SIG-M5 treated with dmso at 0.1 percent for 504 hours (cell line): ENCODE measurements around the gene CLTRN.
A peak's percentile ranks its signal among the peaks of the same experiment; 100 is the strongest.
"Not testable (repeated sequence)": the region's sequence is repeated elsewhere in the genome, so short reads cannot be mapped to it uniquely, and the experiment has no call there.

Experiments used
- DNase-seq: peaks from one replicate; lab custom pipeline; 2025; ENCODE audit not compliant: unreplicated experiment; lab: John Stamatoyannopoulos, UW

The CLTRN gene

DNA sequence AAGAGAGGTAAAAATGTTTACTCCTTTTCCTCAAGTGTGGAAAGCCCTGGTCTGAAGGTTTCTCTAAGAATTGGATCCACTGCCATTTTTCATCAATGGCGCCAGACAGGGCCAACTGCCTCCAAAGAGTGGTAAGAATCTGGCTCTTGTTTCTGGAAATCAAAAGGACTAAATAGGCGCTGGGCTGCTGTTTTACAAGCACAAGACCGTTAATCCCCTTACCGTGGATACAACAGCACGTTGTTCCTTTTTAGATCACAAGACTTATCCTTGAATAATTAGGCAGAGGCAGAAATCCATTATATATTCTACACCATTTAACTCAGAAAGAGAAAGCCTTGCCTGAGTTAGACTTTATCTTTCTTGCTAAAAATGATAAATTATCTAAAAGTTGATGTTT lies 10.6 kb downstream of the CLTRN start:
- DNase-seq = no peak

DNA sequence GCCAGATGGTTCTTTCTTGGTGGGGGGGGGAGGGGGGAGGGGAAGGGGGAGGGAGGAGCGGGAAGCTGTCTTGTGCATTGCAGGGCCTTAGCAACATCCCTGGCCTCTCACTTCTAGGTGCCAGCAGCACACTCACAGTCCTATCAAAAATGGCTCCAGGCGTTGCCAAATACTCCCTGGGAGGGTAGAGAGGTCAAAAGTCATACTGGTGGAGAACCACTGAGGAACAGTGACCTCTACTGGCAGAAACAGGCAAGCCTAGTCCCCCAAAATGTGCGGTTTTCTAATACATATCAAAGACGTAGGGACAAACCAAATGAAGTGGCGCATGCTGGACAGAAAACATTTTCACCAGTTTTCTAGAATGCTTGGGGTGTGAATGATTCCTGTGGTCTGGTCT lies 17.1 kb downstream of the CLTRN start:
- DNase-seq = not testable (repeated sequence)

DNA sequence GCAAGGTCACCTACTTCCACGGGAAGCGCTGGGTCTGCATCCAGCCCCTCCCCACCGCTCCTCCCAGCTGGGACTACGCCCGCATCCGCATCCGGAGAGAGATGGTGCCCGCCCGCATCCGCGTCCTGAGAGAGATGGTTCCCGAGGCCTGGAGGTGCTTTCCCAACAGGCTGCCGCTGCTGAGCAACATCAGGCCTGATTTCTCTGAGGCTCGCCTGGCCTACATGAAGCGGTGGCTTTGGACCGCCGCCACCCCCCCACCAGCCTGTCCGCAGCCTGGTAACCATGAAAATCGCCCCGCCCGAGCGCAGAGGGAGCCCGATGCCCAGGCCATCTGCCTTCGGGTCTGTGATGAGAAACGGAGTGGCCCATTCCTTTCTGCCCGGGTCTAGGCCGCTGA lies 18.1 kb downstream of the CLTRN start:
- DNase-seq = no peak

DNA sequence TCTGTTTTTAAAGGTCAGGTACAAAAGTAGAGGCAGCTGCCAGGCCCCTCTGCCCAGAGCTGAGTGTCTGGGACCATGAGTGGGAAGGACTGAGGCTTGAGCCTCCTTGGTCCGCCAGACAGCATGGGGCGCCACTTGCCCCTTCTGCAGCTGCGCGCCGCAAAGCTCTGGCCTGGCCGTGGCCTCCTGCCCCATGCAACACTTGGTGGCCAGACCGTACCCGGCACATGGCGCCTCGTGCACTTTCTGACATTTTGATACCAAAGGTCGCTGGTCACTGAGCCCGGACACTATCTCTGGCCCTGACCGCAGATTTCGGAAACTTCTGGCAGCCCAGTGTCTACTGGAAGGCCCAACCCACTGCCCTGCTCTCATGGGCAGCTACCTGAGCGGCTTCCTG lies 18.6 kb downstream of the CLTRN start:
- DNase-seq = no peak

DNA sequence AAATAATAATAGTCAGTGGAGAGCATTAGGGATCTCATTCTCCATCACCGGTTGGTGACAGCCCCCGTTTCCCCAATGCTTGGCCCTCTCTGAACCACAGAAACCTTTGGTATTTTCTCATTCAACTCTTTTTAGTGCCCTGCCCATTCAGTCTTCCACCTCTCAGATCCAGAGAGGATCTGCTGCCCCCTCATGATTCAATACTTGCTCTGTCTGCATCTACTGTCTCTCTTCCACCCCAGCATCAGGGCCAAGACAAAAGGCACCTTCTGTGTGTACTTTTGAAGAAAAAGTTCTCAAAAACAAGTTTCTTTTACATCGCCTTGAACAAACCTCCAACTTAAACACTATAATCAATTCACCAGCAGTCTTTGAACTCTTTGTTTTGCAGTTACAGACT lies 19.3 kb downstream of the CLTRN start:
- no peak for DNase-seq

DNA sequence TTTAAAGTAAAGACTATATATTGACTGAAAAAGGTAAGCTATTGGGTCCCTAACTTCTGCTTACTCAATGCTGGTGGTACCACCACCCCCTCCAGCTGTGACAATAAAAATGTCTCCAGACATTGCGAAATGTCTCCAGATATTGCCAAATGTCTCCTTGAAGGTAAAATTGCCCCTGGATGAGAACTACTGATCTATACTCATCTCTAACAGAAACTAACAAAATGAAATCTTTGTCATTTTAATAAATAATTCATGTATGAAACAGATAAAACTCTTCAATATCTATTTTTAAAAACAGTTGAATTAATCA lies 20.1 kb downstream of the CLTRN start:
- DNase-seq = no peak

DNA sequence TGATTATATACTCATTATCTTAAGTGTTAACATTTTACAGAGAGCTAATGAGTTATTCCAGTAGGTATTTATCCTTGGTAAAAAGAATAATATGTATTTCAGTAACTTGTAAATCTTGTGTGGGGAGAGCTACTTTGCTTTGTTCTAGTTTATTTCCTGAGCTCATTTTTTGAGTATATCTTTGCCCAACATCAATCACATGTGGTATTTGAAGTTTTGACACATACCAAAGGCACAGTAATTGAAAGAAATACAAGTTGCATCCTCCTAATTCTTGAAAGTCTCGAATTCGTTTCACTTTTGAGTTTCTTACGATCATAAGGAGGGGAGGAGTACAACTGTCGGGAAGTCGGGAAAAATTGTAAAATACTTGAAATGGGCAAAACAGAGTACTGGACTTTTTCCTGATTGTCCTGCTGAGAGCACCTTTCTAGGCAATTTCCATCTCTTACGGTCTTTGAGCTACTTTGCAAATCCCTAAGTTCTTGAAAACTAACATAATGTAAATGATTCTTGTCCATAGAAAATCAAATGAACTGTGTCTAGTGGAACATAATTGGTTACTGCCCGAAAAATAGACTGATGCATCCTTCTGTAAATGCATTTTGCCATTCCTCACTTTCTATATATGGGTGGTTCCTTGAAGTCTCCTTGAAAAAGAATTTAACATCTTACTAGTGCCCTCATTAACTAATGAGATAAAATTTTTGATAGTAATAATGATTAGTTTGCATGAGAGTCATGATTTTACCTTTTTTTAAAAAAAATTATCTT lies 20.6 kb downstream of the CLTRN start:
- no peak for DNase-seq

DNA sequence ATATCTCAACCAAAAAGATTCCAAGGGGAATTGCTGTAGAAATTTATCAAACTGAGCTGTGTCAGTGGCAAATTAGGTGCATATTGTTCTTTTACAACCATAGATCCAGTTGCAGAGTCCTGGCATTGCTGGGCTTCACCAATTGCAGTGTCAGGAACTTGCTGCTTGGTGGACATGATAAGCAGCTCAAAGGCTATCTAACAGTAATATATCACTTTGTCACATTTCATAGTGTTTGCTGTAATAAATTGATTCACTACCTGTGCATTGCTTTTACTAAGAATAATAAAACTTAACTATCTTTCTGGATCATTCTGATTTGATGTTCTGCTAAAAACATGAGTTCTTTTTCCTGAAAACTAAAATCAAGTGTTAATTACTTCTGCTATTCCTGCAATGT lies 33.0 kb downstream of the CLTRN start:
- no peak for DNase-seq

DNA sequence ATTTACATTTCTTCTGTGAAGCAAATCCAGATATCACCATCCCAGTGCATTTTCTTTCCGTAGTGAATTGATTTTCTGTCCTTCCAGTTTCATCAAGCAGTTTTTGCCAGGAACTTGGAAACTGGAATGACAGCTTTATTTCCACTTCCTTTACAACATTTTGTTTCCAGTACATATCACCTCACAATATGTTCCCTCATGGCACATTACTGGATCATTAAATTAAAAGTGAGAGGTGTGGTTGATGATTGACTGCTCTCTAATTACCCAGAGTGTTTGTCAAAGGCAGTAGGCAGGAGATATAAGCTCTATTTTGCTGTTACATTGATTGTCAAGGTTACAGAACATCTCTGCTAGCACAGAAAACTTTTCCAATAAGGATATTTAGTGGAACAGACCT lies 41.6 kb downstream of the CLTRN start:
- DNase-seq = no peak

DNA sequence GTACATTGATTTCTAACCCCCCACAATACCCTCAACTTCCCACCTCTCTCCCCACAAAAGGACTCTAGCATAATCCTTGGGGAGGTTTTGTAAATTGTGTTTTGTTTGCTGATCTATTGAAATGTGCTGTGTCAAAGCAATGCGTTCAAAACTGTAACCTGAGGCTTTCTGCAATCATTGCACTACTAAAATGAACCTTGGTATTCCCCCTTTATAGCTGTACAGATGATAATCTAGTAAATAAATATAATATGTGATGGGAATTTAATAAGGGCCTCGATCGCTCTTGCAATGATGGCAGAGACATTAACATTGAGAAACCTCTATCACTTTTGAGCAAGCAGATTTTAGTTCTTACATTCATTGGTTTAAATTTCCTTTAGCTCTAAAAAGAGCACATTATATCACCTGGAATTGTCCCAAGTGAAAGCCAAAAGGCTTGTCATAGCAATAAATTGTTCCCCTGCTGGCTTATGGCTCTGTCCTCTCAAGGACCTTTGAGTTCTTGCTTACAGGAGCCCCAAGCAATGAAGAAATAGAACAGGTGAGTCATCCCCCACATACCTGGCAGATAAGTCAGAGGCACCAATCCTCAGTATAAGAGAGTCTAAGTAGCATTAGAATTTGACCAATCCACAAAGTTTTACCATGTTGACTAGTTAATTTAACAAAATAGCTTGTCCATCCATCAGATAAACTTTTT lies 45.4 kb downstream of the CLTRN start:
- peak; percentile 18 for DNase-seq

DNA sequence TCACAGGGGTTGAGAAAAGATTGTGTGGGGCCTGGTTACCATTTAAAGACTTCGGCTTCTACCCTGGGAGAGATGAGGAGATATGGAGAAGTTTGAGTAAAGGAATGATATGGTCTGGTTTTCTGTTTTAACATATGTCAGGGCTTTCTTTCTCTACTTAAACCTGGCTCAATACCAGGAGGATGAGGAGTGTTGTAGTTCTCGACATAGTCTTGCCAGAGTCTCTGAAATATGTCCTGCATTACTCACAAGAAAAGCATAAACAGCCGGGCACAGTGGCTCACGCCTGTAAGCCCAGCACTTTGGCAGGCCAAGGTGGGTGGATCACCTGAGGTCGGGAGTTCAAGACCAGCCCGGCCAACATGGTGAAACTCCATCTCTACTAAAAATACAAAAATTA lies 47.5 kb downstream of the CLTRN start:
- no peak for DNase-seq

DNA sequence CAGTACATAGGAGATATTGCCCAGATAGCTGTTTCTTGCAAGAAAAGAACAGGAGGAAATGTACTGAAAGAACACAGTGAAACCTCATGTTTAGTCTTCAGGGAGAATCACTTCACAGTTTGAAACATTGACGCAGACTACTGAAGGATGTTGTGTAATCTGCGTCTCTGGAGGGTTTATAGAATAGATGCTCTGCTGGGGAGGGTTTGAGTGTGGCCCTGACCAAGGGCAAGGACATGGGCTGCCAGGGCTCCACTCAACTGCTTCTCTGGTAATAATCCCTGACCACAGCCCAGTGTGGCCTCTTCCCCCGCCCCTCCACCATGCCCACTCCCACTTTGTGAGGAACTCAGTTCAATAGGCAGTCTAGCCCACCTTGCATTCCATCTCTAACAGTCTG lies 48.1 kb downstream of the CLTRN start:
- DNase-seq = no peak

DNA sequence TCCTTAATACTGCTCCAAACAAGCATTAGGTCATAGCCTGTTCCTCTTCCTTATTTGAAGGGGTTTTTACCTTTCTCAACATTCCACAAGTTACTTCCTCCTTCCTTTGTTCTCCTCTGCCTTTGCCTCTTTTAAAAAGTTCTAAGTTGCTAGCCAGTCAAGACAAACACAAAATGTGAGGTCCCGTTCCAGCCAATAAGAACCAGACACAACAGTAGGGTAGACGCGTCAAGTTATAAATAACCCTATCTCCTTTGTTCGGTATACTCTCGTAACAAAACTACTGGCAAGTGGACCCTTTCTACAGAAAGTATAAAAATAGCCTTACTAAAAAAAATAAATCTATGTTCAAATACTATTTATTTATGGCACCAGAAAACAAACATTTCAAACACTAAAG lies 57.5 kb downstream of the CLTRN start:
- DNase-seq = no peak

DNA sequence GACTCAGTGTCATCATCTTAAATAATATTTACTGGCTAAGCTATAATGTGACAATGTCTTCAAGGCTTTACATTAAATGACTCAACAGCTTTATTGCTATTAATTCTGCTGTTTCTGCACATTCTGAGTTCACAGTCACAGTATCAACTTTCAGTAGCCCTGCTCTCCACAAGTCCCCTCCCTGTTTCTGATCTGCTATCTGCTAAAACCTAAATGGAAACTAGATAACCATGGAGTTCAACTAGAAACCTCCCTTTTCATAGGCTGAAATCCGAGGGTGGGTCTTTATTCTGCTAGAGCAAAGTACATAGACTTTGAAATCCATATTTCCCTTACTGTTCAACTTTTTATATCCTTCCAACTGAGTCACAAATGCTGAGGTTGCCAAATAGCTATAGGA lies 58.5 kb downstream of the CLTRN start:
- DNase-seq = no peak

DNA sequence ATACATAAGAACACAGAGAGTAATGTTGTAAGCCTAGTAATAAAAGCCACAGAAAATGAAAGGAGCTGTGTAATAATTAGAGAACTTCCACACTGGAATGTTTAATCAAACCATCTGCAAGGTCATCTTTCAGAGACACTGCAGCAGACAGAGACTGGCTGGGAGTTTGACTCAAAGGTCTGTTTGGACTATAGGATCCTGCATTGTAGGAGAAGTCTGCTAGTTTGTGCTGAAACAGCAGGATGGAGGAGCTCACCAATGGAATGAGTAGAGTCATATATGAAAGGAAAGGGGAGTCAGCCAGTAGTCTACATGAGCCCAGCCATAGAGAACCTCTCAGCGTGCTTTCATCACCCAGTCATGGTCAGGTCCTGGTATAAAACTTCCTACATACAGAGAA lies 59.4 kb downstream of the CLTRN start:
- DNase-seq = no peak

DNA sequence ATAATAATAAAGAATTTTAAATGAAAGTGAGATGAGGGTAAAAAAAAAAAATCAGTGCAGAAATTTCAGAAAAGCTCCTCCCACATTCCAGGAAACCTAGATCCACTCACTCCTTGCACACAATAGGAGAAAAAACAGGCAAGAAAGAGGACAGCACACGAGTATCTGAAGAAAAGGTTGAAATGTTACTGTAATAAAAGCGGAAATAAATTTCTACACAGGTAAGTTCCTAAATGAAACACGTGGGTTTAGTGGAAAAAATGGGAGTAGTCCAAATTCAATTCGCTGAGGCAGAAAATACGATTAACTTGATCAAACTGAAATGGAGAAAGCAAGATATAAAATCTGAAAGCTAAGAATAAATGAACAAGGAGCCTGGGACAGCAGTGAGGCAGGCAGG lies 61.8 kb downstream of the CLTRN start:
- no peak for DNase-seq

DNA sequence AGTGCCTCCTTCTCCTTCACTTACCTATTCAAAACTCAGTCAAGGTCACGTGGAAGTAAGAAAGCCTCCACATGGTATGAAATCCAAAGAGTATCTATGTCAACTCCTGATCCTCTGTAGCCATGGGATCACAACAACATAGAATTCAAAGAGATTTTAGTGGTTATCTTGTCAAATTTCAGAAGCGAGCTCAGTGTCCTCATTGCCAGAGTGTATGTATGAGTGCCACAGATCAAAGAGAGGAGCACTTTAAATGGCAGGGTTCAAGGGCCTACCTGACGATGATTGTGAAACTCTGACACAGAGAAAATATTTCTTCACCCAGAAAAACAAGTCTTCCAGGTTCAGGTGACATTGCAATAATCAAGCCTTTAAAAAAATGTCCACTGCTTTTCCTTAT lies 62.7 kb downstream of the CLTRN start:
- no peak for DNase-seq

DNA sequence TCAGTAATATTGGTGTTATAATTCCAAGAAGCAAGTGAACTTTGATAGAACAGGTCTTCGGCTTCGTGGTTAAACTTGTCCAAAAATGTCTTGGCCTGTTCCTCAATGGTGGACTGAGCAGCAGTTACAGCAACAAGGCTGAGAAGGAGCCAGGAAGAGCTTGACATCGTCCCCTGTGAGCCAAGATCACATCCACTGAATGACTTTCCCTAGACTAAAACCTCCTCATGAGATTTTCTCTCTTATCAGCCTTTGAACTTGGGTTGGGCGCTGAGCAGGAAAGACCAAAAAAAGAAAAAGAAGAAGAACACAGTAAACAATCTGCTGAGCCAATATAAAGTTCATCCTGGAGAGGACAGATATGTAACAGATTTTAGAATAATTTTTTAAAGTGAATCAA lies 63.9 kb downstream of the CLTRN start, which contains the start of gene ACE2:
ACE2 (minus strand) TSS at position 216 of the 400 bp plus-strand sequence; CDS start at position 167, 49 bp downstream.
- no peak for DNase-seq

DNA sequence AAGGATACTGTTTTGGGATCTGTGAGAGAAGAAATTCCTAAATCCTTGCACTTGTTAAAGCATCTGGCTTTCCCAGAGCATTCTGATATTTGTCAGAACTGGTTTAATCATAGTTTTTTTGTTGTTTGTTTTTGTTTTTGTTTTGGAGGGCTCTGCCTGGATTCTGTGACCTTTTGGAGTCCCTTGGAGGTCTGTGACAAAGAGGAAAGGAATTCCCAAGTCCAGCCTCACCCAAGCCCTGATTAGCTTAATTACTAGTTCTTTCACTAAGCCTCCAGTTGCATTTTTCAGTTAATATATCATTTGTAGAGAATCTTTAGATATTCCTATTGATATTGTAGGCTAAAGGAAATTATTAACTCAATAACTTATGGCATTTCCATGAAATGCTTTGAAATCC lies 64.6 kb downstream of the CLTRN start:
- no peak for DNase-seq

DNA sequence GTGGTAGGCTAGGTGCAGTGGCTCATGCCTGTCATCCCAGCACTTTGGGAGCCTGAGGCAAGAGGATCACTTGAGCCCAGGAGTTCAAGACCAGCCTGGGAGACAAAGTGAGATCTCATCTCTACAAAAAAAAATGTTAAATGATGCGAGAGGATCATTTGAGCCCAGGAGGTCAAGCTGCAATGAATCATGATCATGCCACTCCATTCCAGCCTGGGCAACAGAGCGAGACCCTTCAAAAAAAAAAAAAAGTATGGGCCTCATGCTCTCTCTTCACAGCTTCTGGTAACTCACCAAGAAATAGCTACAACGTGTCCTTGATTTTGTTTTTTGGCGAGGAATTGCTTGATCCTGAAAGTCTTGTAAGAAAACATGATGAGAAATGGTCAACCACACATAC lies 65.1 kb downstream of the CLTRN start:
- no peak for DNase-seq

DNA sequence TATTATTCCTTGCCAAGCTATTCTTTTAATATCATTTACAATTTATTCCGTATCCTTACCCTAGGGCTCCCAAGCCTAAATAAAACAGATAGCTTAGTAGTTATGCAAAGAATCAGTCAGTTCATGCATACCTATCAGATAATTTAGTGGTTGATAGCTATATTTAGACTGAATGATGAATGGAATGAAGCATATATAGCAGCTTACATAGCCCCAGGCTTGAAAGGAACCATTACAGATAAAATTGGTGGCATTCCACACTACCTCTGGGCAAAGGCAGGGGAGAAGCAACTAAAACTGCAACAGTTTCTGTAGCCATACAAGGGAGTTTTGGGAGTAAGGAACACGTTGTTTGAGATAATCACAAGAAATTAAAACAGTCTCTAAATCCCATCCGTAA lies 66.6 kb downstream of the CLTRN start:
- DNase-seq = no peak

DNA sequence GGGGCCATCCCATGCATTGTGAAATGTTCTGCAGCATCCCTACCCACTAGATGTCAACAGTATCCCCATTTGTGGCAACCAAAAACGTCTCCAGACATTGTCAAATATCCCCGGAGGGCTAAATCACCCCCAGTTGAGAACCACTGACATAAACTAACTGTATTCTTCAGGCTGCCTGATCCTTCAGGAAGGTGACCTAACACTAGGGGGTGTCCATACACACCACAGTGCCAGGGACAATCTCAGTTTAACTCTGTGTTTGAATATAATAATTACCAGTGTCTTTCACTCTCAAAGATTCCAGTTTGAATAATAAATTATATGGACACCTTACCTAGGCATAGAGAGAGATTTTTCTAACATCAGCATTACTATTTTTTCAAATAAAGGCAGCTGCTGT lies 70.2 kb downstream of the CLTRN start:
- no peak for DNase-seq
